ENCODE data around the gene CCDC30. TPM values are rescaled to one million over a fixed set of nuclear protein-coding genes. Genes with fewer than 3 reads are reported as not detected.

The CCDC30 gene
- 1 to 10 TPM; 1.4 to 3.2 (median 2.1) TPM for polyA plus RNA-seq (ENCODE audit: insufficient read length in 10 of 10)
- long read RNA-seq, donor 1 = 0 reads
- long read RNA-seq, donor 2 = 0 reads
- long read RNA-seq, donor 3 = 0 reads
- long read RNA-seq, donor 4 = 0 reads
- long read RNA-seq, donor 5 = 0 reads
- long read RNA-seq, donor 6 = 0 reads
- long read RNA-seq, donor 7 = 0 reads
- long read RNA-seq, donor 8 = 0 reads
- long read RNA-seq, donor 9 = 0 reads

DNA sequence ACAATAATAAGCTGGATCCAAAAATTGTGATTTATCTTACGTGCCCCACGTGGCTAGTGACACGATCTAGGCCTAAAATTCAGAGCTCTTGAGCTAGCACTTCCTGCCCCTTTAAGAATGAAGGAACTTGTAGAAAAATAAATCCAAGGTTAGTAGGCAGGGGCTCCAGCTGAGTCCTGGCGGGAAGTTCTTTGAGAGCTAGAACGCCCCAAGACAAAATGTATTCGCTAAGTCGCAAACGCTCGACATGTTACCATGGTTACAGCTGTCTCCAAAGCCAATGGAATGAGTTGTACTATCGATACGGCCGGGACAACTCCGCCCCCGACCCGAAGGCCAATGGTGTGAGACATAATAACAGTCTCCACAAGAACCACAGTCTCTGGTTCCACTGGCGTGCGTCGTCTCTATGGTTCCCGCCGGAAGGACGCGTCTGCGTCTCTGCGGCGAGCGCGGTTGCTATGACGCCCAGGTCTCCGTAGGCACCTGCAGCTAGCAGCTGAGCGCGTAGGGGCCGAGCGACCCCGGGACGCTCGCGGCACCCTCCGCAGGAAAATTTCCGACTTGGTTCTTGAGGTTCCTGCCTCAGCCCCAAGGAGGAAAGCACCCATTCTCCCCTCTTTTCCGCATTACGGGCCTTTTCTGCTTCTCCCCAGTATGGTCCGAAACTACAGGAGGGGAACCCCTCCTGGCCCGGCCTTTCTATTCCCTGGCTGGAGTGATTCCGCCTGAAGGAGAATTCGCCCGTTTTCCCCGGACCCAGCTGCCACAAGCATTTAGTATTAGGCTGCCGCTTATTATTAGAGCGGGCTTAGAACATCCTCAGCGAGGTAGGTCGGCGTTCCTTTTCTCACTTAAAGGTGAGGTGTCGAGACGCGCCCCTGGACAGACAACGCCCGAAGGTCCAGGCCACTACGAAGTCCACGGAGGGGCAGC is at the start of gene CCDC30:
TSS of gene CCDC30 (plus strand) at position 459 of the 936 bp plus-strand sequence. CDS start 17,266 bp downstream, outside the sequence.
- DNase-seq = peak; percentile 97 to 98 (median 97)

DNA sequence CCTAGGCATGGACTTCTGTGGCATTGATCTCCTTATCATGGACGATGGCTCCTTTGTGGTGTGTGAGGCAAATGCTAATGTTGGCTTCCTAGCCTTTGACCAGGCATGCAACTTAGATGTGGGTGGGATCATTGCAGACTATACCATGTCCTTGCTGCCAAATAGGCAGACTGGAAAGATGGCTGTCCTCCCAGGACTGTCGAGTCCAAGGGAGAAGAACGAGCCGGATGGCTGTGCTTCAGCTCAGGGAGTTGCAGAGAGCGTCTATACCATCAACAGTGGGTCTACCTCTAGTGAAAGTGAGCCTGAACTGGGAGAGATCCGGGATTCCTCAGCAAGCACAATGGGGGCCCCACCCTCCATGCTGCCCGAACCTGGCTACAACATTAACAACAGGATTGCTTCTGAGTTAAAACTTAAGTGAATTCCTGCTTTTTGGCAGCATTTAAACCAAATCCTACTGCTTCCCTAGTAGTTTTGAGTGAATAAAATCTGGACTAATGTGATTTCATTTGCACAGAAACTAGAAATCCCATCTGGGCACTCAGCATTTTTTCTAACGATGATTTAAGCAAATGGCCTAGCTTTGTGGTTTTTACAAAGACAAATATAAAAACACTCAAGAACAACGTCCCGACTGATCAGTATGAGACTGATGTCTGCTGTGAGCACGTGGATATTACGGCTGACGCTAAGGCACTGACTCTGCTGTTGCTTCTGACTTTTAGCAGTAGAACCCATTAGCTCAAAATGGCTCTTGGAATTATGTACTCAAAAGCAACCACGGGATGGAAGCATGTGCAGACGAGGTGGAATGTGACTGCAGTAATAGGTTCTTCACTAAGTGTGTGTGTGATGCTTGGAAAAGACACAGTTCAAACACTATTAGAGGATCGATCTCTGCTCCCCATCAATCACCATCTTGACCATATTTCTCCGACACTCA is 48.3 kb upstream of the CCDC30 start:
- DNase-seq = no peak

DNA sequence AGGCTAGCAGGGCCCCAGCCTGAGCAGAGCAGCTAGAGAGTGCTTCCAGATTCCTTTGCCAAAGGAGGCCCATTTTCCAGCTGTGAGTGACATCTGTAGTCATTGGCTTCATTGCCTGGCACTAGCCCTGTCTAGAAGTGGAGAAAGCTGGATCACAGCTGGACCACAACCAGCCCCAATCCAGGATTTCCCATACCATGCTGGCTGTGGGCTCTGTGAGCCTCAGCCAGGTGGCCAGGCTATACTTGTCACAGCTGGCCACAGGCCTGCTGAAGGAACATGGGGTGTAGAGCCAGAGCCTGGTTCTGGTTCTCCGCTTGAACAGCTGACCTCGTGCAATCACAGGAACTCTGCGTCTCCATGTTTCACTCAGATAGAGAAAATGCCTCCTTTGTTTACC is 45.9 kb upstream of the CCDC30 start:
- peak in 2 of 3 donors; percentile 58 to 75 for DNase-seq

DNA sequence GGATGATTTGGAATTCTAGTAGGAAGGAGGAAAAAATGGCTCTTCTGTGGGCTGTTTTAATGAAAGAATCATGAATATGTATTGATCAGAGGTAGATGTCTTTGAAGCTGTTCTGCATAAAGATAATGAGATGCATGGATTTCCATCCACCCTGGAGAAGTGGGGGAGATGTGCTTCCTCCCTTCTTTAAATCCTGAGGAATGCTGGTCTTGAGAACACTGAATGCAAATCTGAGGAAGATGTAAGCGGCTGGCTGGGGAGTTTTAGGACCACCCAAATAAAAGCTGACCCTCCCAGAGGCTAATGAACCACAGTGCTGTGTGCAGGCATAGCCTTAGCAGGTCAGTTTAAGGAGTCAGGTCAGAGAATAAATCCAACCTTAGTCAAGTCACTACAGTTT is 44.6 kb upstream of the CCDC30 start:
- DNase-seq = no peak

DNA sequence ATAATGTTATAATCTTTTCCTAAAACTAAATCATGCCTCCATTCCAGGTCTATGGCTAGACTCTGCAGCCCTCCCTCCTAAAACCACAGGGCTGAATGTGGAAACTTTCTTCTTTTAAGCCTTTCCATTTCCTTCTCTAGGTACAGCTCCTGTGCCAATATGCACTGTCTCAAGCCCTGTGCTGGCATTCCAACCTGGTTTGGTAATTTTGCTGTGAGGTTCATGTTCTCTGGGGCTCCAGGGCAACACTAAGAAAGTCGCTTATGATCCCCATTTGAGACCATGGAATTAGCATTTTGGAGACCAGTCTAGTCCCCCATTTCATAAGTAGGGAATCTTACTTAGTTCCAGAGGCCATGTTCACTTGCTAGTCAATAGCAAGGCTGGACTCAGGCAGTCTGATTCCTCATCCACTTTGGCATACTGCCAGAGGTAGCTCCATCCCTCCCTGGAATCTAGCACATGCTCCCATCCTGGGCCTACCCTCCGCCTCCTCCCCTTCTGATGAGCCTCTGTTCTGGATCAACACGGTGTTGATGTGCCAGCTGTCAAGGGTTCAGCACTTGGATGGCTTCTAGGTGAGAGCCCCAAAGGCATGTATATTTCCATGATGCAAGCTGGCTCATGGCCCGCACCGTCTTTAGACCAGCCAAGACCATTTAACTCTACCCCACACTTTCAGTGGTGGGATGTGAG is 43.8 kb upstream of the CCDC30 start:
- DNase-seq = peak; percentile 80 to 91 (median 81)

DNA sequence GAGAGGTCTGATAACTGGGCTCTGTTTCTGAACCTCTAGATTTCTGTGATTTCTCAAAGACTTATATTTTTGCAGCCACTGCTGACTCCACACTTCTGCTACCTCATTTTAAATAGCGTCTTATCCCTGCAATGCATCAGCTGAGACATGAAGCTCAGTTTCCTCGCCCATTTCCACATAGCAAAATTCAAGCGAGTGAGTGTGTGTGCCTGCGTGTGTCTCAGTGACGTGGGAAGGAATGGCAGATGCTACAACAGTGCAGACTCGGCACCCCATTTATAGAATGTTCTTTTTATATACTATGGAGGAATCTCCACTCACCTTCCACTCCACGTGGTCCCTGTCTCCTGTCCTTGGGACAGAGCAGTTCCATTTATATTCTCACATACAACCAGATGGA is 43.0 kb upstream of the CCDC30 start:
- peak in 1 of 3 donors; percentile 76 for DNase-seq

DNA sequence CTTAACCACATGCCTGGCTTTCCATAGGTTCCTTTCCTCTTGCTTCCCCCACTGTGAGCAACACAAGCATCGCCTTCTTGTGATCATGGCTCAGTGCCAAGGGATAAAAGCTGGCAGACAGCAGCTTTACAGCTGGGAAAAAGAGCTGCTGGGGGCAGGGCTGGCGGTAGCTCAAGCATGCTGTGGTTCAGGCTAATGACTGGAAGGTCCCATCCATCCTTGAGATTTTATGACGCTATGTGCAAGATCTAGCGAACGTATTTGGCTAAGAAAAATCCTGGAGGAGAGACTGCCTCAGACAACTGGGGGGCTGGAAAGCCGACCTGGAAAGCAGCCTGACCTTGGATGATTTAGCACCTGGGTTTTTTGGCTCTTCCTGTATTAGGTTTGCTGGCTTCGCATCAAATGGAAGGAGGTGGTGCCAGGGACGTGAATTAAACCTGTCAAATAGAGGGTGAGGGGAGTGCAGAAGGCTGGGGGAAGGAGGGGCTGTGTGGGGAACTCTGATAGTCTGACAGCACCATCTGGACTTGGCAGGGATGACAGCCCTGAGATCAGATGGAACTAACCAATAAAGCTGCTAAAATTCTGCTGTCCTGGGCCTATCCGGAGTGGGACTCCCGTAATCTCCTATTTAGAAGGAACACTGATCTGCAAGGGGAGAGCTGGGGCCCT is 42.0 kb upstream of the CCDC30 start:
- DNase-seq = peak; percentile 91 to 96 (median 96)

DNA sequence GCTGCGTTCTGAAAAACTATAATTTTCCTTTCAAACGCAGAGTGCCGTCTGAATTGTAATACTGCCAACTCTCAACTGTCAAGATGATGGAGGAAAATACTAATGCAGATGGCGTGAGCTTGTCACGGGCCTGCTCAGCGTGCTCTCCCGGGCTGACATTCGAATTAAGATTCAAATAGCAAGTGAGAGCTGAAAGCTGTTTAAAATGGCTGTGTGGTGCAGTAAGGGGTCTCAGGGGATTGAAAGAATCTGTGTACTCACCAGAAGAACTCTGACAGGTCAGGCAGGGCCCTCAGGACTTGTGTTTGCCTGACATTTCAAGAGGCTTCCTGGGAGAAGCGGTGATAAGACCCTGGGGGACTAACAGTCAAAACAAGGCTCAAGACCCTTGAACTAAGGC is 40.3 kb upstream of the CCDC30 start:
- DNase-seq = peak in 2 of 3 donors; percentile 37 to 55

DNA sequence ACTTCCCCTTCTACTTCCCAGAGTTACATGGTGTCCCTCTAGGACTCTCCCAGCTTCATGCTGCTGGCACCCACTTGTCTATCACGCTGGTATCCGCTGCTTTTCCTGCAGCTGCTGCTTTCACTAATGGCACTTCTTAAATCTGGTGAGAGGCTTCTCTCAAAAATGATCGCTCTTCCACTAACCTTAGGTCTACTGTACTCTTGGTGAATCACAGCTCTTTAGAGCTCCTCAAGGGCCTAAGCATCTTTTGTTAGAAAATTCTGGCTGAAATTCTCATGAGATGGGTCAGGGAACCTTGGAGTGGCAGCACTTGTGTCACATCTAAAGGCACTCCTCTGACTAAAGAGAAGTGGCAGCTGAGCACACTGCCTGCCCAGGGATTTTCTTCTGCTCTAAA is 39.4 kb upstream of the CCDC30 start:
- DNase-seq = peak in 1 of 3 donors; percentile 33

DNA sequence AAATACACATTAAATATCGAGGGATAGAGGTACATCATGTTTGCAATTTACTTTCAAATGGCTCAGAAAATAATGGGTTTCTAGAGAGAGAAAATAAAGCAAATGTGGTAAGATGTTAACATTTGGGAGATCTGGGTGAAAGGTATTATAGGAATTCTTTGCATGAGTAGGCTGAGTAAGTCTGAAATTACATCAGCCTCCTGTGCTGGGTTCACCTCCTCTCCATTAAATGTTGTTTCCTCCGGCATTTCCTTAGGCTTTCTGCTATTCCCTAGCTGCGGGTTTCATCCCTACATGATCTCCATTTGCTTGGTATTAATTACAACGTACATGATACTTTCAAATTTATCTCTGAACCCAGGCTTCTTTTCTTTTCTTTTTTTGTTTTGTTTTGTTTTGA is 38.9 kb upstream of the CCDC30 start:
- DNase-seq = no peak

DNA sequence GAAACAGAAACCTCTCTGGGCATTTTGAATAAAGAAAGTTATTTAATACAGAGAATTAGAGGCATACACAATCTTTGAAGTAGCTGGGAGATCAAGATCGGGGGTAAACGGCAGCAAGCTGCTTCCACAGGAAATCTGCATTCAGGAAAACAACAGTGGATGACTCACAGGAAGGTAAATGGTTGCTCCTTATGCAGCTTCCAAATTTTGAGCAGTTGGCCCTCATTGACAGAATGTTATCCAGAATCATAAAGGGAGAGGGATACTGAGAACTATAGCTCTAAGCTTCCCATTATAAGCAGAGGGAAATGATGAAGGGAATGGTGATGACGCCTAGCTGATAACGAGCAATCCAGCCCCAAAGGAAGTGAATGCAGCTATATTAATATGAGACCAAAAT is 35.8 kb upstream of the CCDC30 start:
- no peak for DNase-seq

DNA sequence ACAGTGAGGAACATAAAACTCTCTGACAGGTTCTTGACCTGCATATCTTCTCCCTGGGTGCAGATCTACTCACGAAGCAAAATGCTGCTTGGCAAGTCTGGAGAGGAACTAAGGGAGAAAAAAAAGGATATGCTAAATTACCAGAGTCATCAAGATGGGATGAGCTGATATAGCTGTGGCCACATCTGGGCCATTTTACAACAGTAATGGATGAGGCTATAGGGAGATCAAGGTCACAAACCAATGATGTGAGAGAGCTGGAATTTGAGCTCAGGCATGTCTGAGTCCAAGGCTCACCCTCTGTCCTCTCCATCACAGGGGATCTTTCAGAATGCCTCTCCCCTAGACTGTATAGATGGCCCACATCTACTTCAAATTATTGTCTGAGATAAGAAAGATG is 33.5 kb upstream of the CCDC30 start:
- DNase-seq = no peak

DNA sequence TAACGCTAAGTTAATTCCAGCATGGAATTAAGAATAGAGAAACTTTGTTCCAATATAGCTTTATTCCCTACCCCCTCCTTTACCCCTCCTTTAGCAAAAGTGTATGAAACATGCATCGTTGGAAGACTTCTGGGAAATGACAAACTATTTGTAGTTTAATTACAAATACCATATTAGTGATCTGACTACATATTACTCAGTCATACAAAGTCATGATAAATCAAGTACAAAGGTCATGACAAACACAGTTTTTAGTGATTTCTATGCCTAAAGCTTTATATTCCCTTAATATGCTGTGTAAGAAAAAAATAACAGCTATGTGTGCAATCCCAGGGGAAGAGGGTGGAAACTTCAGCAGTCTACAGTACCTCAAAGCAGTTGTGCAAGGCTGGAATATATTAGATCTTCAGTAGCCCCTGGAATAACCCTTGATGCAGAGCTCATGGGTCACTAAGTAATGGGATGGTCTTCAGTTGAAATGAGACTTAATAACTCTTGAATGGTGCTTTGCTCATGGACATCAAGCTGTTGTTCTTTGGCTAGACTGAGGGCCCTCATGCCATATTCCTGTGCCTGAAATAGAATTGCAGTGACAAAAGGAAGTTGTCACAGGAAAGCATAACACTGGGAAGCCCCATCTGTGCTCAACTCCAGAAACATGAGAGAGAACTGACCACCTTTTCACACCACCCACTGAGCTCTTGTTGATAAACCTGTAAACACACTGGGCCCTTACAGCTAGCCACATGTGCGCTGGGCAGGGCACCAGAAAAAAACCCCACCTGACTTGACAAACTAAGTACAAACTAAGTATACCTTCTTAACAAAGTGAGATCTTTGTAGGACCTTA is 32.6 kb upstream of the CCDC30 start:
- DNase-seq = no peak

DNA sequence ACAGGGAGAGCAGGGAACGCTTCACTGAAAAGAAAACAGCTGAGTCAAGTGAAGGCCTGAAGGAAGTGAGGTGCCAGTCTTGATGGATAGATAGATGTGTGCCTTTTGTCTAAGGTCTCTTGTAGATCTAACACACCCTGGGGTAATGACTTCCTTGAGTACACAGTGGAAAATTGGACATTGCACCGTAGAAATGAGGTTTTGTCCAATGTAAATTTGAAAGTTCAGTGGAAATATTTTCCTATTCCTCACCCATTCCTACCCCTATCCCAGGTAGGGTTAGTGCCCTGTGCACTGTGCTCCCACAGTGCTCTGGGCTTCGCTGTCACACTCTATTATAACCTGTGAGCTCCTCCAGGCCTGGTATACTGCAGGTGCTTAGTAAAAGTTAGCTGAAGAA is 31.6 kb upstream of the CCDC30 start:
- DNase-seq = no peak

DNA sequence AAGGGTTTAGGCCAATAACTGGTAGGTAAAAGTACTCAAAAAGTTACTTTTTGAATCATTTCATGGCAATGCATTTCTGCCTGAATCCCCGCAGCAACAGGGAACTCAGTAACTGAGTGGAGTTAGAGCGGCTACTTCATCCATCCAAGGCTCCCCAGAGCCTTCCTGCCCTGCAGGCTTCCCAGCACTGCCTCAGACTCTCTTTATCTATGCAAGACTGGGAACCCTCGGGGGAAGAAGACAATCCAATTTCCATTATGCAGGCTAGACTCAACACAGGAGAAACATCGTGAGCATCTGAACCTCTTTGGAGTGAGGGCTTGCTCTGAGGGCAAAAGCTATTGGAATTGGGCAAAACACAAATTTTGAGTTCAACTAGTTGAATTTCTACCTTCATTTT is 30.4 kb upstream of the CCDC30 start:
- DNase-seq = no peak

DNA sequence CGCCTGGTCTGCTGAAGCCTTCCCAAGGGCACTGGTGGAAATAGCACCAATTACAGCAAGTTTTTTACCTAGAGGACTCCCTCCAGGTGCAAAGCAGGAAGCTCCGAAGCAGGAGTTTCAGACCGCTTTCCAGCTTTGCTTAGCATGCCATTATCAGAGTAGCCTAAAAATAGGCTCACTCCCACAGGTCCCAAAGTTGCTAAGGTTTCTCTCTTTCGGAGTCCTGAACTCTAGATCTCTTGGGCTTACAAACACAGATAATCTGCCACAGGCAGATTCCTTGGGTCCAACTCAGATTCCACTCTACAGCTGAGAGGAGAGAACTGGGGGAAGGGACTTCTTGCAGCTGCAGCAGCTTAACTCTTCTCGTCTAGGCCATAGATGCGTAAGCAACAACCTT is 29.7 kb upstream of the CCDC30 start:
- DNase-seq = peak in 1 of 3 donors; percentile 71

DNA sequence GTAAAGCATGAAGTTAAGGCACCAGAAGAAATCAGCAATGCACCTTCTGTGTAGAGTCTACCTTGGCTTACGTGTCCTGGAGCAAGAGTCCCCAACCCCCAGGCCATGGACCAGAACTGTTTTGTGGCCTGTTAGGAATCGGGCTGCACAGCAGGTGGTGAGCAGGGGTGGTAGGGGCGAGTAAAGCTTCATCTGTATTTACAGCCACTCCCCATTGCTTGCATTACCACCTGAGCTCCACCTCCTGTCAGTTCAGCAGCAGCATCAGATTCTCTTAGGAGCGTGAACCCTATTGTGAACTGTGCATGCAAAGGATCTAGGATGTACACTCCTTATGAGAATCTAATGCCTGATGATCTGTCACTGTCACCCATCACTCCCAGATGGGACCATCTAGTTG is 28.7 kb upstream of the CCDC30 start:
- DNase-seq = no peak

DNA sequence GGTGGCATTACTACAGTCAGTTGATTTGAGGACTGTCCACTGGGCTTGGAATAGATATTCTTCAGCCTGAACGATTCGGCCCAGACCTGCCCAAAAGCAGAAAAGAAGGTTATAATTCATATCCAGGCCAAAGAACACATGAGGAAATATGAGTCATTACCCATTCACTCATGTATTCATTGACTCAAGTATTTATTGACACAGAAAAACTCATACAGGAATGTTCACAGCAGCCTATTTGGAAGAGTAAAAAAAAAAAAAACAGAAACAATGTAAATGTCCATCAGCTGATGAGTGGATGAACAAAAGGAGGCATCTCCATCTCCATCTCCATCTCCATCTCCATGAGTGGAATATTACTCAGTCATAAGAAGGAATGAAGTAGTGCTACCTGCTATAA is 23.1 kb upstream of the CCDC30 start:
- DNase-seq = peak in 1 of 3 donors; percentile 43

DNA sequence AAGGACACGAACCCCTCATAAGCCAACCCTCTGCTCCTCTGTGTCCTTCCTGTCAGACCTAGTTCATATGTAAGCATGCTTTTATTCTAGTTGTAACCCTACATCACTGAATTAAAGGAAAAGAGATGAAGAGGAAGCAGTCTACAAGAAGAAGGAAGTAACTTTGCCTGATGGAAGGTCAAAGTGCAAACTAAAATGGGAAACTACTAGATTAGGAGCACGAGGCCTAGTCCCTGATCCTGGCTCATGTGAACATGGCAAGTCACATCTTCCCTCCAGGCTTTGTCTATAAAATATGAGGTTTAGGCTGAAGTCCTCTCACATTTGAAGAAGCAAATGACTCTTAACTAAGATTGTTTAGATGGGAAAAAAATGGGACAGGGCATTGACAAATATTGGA is 20.4 kb upstream of the CCDC30 start:
- DNase-seq = no peak

DNA sequence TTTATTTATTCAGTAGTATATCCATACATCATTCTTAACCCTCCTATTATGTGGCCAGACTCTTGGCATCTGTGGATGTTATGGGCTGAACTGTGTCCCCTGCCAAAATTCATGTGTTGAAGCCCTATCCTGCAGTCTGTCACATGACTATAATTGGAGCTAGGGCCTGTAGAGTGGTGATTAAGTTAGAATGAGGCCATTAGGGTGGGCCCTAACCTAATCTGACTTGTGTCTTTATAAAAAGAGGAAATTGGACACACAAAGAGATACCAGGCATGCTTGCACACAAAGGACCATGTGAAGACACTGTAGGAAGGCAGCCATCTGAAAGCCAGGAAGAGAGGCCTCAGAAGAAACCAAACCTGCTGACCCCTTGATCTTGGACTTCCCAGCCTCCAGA is 13.8 kb upstream of the CCDC30 start:
- no peak for DNase-seq

Data from muscle of back (tissue), 13 donors.